ENCODE measurements around the gene YWHAG. TPM values are rescaled to one million over a fixed set of nuclear protein-coding genes. Genes with fewer than 3 reads are reported as not detected.
A peak's percentile ranks its signal among the peaks of the same experiment; 100 is the strongest.

Gene YWHAG
- total and polyA plus RNA-seq, 9 of the 15 experiments (the other 6 are each of a cell fraction or from before 2014, with no cell fraction given) = 30.4 to 246 (median 94.5) TPM

- peak; percentile 42 for ATAC-seq
- Histone ChIP-seq H3K79me2 (ENCODE audit: control insufficient read depth, insufficient read depth, low read length) (no peaks in the 10 kb centered on the region), H3K36me3 (ENCODE audit: control insufficient read depth, insufficient read depth, low read length) (no peaks in the 10 kb centered on the region; the same call in 2 of the 3 replicates), H3K9me3 (replicated peaks; ENCODE audit: control insufficient read depth, insufficient read depth, low read depth, low read length) (no peaks in the 10 kb centered on the region), H3K4me1 (replicated peaks in 1 of 2; ENCODE audit: control insufficient read depth in 2 of 2, insufficient read depth in 2 of 2, low read length in 2 of 2) (peaks cover 9 to 38% of the 10 kb centered on the region in 2 experiments; a peak in 4 of 5 replicates), H3K9ac (ENCODE audit: insufficient read depth in 1 of 2, low read depth in 2 of 2, low read length in 2 of 2) (peak overlapping the region; percentile 1 to 84; a peak in 2 of 4 replicates), H3K27ac (ENCODE audit: extremely low read depth, low read depth, low read length) (no peak overlapping the region), H3K9me1 (ENCODE audit: control insufficient read depth, insufficient read depth, low read length) (no peaks in the 10 kb centered on the region), H4K20me1 (replicated peaks; ENCODE audit: control insufficient read depth, insufficient read depth, low read length) (no peaks in the 10 kb centered on the region), H3K4me2 (ENCODE audit: insufficient read depth, low read length) (no peak overlapping the region; the same call in 1 of the 2 replicates), H3K4me3 (no peak overlapping the region), H2AFZ (ENCODE audit: low read depth, low read length) (peak overlapping the region; percentile 15; the same call in 1 of the 2 replicates), H3K27me3 (ENCODE audit: control insufficient read depth in 2 of 2, insufficient read depth in 2 of 2, low read length in 2 of 2) (no peaks in the 10 kb centered on the region)
- POLR2A ChIA-PET = interaction anchor here (0.7 to 1.1 kb wide), 3 partner anchors 8 to 445 kb away, joined by 3 read pairs; partner anchors contain the start of gene HSPB1
- in situ Hi-C loops (cut with MboI) (loop anchor here (5.0 kb wide), 1 partner anchor 133 kb away; no protein-coding TSS in a partner anchor), intact Hi-C loops (cut with micrococcal nuclease) (loop anchor here (5.0 kb wide), 2 partner anchors 33 to 443 kb away; no protein-coding TSS in a partner anchor)
- WGBS (ENCODE audit: insufficient coverage, low coverage, missing lambda C conversion rate) = 37% methylated on average over 18 of the region's 21 CpGs
- no peak for FAIRE-seq
- CTCF ChIA-PET (ENCODE audit: low intra/inter-chr PET ratio) = no interaction called here
- no TSS peak for BruUV-seq (replicated peaks)
- DNase-seq (ENCODE audit: extremely low read depth in 1 of 4, low spot score in 3 of 4) = peak; percentile 50 to 61 (median 58)
- TF ChIP-seq TFAP4 (CRISPR knock-in tag; IDR thresholded peaks at IDR 0.05; ENCODE audit: borderline replicate concordance) = peak; percentile 91
- peak; percentile 62; the same call in 1 of the 2 replicates for TF ChIP-seq MYNN (IDR thresholded peaks at IDR 0.05)
- no peak for TF ChIP-seq MYNN (CRISPR knock-in tag; IDR thresholded peaks at IDR 0.05)
- 0 out of 4 replicates have a peak, but pooled peaks of 1 of the 2 experiments have one; percentile 28 for TF ChIP-seq RCOR1 (IDR thresholded peaks at IDR 0.05; ENCODE audit: borderline replicate concordance in 1 of 2, low read depth in 2 of 2, low read length in 2 of 2)
- TF ChIP-seq DACH1 (IDR thresholded peaks at IDR 0.05; ENCODE audit: partially characterized antibody) = peak; percentile 43
- TF ChIP-seq MTF1 (CRISPR knock-in tag; IDR thresholded peaks at IDR 0.05; ENCODE audit: borderline replicate concordance) = no peak
- no peak for TF ChIP-seq CHD1 (IDR thresholded peaks at IDR 0.05; ENCODE audit: low read length)
- TF ChIP-seq ZFP36 (IDR thresholded peaks at IDR 0.05; ENCODE audit: low read depth, low read length, partially characterized antibody) = no peak
- TF ChIP-seq DNMT1 (IDR thresholded peaks at IDR 0.05) = no peak
- TF ChIP-seq SIN3A (IDR thresholded peaks at IDR 0.05; ENCODE audit: borderline replicate concordance in 2 of 2, control insufficient read depth in 1 of 2, low read depth in 2 of 2, low read length in 2 of 2) = peak in 1 of 2 experiments; percentile 37; a peak in 1 of 4 replicates
- TF ChIP-seq ZNF589 (CRISPR knock-in tag; IDR thresholded peaks at IDR 0.05; ENCODE audit: low read depth) = no peak
- TF ChIP-seq NFIC (IDR thresholded peaks at IDR 0.05) = 0 out of 2 replicates have a peak, but pooled peaks have one; percentile 15
- TF ChIP-seq PRDM10 (IDR thresholded peaks at IDR 0.05; ENCODE audit: partially characterized antibody) = no peak
Observed at GRCh38 chr7:76310102-76310957, 48.5 kb downstream of the YWHAG start.
